ENCODE measurements around the gene FDXR. TPM values are rescaled to one million over a fixed set of nuclear protein-coding genes. Genes with fewer than 3 reads are reported as not detected.

Gene FDXR
- total RNA-seq, 1 experiment from 2014 or later, result 39.7 TPM

DNA sequence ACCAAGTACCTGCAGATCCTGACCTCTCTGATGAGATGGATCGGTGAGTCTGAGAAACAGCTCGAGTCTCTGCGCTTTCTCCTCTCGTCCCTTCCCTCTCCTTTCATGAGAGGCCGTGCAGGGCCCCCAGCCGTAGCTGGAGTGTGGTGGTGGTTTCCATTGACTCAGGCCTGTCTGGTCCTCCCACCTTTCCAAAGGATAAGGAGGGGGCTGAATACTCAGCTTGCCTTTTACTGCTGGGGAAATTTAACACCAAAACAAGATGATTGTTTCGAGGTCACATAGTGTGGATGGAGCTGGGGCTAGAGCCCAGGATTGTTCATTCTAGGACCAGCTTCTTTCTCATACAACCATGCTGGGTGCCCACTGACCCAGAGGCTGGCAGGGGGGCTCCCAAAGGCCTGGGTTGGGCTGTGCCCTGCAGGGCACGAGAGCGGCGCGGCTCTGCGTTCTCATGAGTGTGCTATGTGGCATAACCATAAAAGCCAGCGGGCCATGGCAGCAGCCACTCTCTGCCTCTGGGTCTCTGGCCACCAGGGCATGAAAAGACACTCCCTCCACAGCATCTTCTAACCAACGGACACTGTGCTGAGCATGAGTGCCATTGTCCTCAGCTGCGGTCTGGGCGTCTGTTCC lies 52.9 kb downstream of the FDXR start:
- H3K23me2 ChIP-seq (ENCODE audit: insufficient read length, low read depth, low read length, poor library complexity, severe bottlenecking), result no peaks in the 10 kb centered on the region
- H3T11ph ChIP-seq (ENCODE audit: low read length), result no peak overlapping the region
- DNase-seq, result no peak
- no peak overlapping the region for H2BK5ac ChIP-seq (ENCODE audit: insufficient read length, low read length)
- Mint-ChIP-seq H3K27ac (no peak overlapping the region), H3K36me3 (ENCODE audit: insufficient read depth in 1 of 3, low read depth in 3 of 3) (peaks cover 4 to 6% (median 5%) of the 10 kb centered on the region in 3 experiments; a peak in 5 of 7 replicates), H3K27me3 (ENCODE audit: low read depth) (no peaks in the 10 kb centered on the region; the same call in 1 of the 2 replicates), H3K9me3 (no peaks in the 10 kb centered on the region), H3K4me1 (peaks cover 4 to 7% of the 10 kb centered on the region in 2 experiments; a peak in 3 of 4 replicates), H3K4me3 (no peak overlapping the region)
- H3K9ac ChIP-seq (ENCODE audit: extremely low read depth, insufficient read length, low read length), result no peak overlapping the region
- H2BK15ac ChIP-seq (ENCODE audit: low read depth, low read length), result no peak overlapping the region
- no peak overlapping the region for H2AK5ac ChIP-seq (ENCODE audit: insufficient read length, low read length)
- no peaks in the 10 kb centered on the region for H3K79me1 ChIP-seq (ENCODE audit: insufficient read depth, low read depth, low read length, poor library complexity, severe bottlenecking)
- WGBS (ENCODE audit: extremely low coverage, insufficient read length, low lambda C conversion rate), result no CpG with 5 or more reads among the region's 16 CpGs
- H3K14ac ChIP-seq (ENCODE audit: insufficient read depth, low read length), result no peak overlapping the region
- H4K5ac ChIP-seq (ENCODE audit: insufficient read length, low read depth, low read length), result no peak overlapping the region
- H3K79me2 ChIP-seq (ENCODE audit: insufficient read depth, low read length), result no peaks in the 10 kb centered on the region
- no peak overlapping the region for H4K91ac ChIP-seq (ENCODE audit: insufficient read length, low read depth, low read length)
- H3K4me2 ChIP-seq (ENCODE audit: insufficient read depth, insufficient read length, low read length), result no peak overlapping the region
- H2BK12ac ChIP-seq (ENCODE audit: insufficient read length, low read depth, low read length), result no peak overlapping the region
- H3K4me1 ChIP-seq (ENCODE audit: insufficient read depth, low read length), result no peaks in the 10 kb centered on the region
- no peak overlapping the region for H4K8ac ChIP-seq (replicated peaks; ENCODE audit: insufficient read length, low read depth, low read length)
- no peak overlapping the region for H3K23ac ChIP-seq (ENCODE audit: insufficient read length, low read depth, low read length)
- TF ChIP-seq, protein P1, sequence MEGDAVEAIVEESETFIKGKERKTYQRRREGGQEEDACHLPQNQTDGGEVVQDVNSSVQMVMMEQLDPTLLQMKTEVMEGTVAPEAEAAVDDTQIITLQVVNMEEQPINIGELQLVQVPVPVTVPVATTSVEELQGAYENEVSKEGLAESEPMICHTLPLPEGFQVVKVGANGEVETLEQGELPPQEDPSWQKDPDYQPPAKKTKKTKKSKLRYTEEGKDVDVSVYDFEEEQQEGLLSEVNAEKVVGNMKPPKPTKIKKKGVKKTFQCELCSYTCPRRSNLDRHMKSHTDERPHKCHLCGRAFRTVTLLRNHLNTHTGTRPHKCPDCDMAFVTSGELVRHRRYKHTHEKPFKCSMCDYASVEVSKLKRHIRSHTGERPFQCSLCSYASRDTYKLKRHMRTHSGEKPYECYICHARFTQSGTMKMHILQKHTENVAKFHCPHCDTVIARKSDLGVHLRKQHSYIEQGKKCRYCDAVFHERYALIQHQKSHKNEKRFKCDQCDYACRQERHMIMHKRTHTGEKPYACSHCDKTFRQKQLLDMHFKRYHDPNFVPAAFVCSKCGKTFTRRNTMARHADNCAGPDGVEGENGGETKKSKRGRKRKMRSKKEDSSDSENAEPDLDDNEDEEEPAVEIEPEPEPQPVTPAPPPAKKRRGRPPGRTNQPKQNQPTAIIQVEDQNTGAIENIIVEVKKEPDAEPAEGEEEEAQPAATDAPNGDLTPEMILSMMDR (conservative IDR thresholded peaks at IDR 0.05), result no peak
- H3K27me3 ChIP-seq (ENCODE audit: insufficient read depth, low read length), result no peaks in the 10 kb centered on the region
- no peaks in the 10 kb centered on the region for H4K20me1 ChIP-seq (ENCODE audit: control insufficient read depth, insufficient read depth, insufficient read length)
- no peak overlapping the region for H2BK120ac ChIP-seq (ENCODE audit: low read depth, low read length, poor library complexity, severe bottlenecking)
- H3K56ac ChIP-seq (ENCODE audit: insufficient read length, low read depth, low read length), result no peak overlapping the region
- H3K27ac ChIP-seq (ENCODE audit: insufficient read length, low read depth, low read length), result no peak overlapping the region
- H2BK20ac ChIP-seq (ENCODE audit: low read depth, low read length, poor library complexity, severe bottlenecking), result no peak overlapping the region
- H3K18ac ChIP-seq (ENCODE audit: insufficient read length, low read depth, low read length), result no peak overlapping the region
- H2AFZ ChIP-seq (ENCODE audit: low read length), result no peak overlapping the region
- H3K4ac ChIP-seq (ENCODE audit: low read depth, low read length), result no peak overlapping the region
- no peaks in the 10 kb centered on the region for H3K9me3 ChIP-seq (ENCODE audit: control insufficient read depth, low read depth, low read length)

Measured in H9 (cell line).